ENCODE results near the gene CREBRF. TPM values are rescaled to one million over a fixed set of nuclear protein-coding genes. Genes with fewer than 3 reads are reported as not detected.

Gene CREBRF
- 11.5 and 33.0 TPM in 2 replicates for total RNA-seq (2011; cell fraction: chromatin; rRNA removed; ENCODE audit: low replicate concordance)
- total RNA-seq (2011; cell fraction: nucleolus; rRNA removed), result 7.8 and 10.5 TPM in 2 replicates
- total RNA-seq (2011; cell fraction: nucleoplasm; rRNA removed), result 14.4 and 25.6 TPM in 2 replicates
- total RNA-seq (2014; rRNA removed) (3.2 and 3.6 TPM in 2 replicates), total RNA-seq (2014; rRNA removed; fragmentation: Illumina TruSeq; extraction: Trizol) (4.5 and 6.1 TPM in 2 replicates), total RNA-seq (2015; rRNA removed; fragmentation: Illumina TruSeq; extraction: Trizol) (2.9 and 3.1 TPM in 2 replicates), total RNA-seq (2021) (3.8 TPM in 2 replicates), polyA plus RNA-seq (2011; rRNA removed) (4.7 and 4.9 TPM in 2 replicates), polyA plus RNA-seq (2014; fragmentation: Illumina TruSeq; extraction: Trizol) (2.4 and 4.8 TPM in 2 replicates), polyA plus RNA-seq (2014; fragmentation: Nextera tagmentation; extraction: Ambion mirVana) (1 to 10 TPM; 1.1 to 1.3 TPM), polyA plus RNA-seq (2014; rRNA removed) (2.0 and 2.8 TPM in 2 replicates), polyA minus RNA-seq (2011; rRNA and poly(A)+ RNA removed) (10.9 and 15.9 TPM in 2 replicates), Bru-seq, nascent RNA (percentile 52 among the genes with signal in this experiment), BruChase-seq, experiment 1, labeled RNA remaining after a 2-hour chase (percentile 58 among the genes with signal in this experiment), BruChase-seq, experiment 2, labeled RNA remaining after a 6-hour chase (percentile 60 among the genes with signal in this experiment)
- polyA plus RNA-seq (2011; cell fraction: cytosol; rRNA removed), result 0.85 and 1.8 TPM in 2 replicates
- 8.7 and 9.9 TPM in 2 replicates for polyA plus RNA-seq (2011; cell fraction: nucleus; rRNA removed)
- polyA plus RNA-seq (2012), result 2.0 and 5.1 TPM in 2 replicates
- polyA minus RNA-seq (2011; cell fraction: cytosol; rRNA and poly(A)+ RNA removed), result 4.4 and 4.5 TPM in 2 replicates
- 7.5 and 10.6 TPM in 2 replicates for polyA minus RNA-seq (2011; cell fraction: nucleus; rRNA and poly(A)+ RNA removed)
- long read RNA-seq, experiment 1, partial matches to known transcripts, result 1 of 4 reads
- long read RNA-seq, experiment 1, other reads (novel, unspliced or antisense), result 2 of 4 reads
- long read RNA-seq, experiment 2, partial matches to known transcripts, result 0 of 1 reads
- long read RNA-seq, experiment 2, other reads (novel, unspliced or antisense), result 0 of 1 reads
- long read RNA-seq, experiment 3, partial matches to known transcripts, result 1 of 5 reads
- long read RNA-seq, experiment 3, other reads (novel, unspliced or antisense), result 2 of 5 reads

- DNase-seq (ENCODE audit: extremely low read depth in 1 of 4, low spot score in 3 of 4) (peak; percentile 97 to 98 (median 98)), FAIRE-seq (peak; percentile 86), ATAC-seq (peak; percentile 87)
- Histone ChIP-seq H3K4me2 (ENCODE audit: insufficient read depth, low read length) (peak within 1 kb of the TSS; percentile 94), H3K4me3 (peak within 1 kb of the TSS; percentile 99), H3K4me1 (replicated peaks in 1 of 2; ENCODE audit: control insufficient read depth in 2 of 2, insufficient read depth in 2 of 2, low read length in 2 of 2) (peaks cover 10 to 12% of the 10 kb centered on the region in 2 experiments; a peak in 3 of 5 replicates), H3K9me3 (replicated peaks; ENCODE audit: control insufficient read depth, insufficient read depth, low read depth, low read length) (no peaks in the 10 kb centered on the region), H3K9me1 (ENCODE audit: control insufficient read depth, insufficient read depth, low read length) (no peaks in the 10 kb centered on the region), H3K36me3 (ENCODE audit: control insufficient read depth, insufficient read depth, low read length) (no peaks in the 10 kb centered on the region), H3K27me3 (ENCODE audit: control insufficient read depth in 2 of 2, insufficient read depth in 2 of 2, low read length in 2 of 2) (no peaks in the 10 kb centered on the region), H3K79me2 (ENCODE audit: control insufficient read depth, insufficient read depth, low read length) (peaks cover 17% of the 10 kb centered on the region), H3K9ac (ENCODE audit: insufficient read depth in 1 of 2, low read depth in 2 of 2, low read length in 2 of 2) (peak within 1 kb of the TSS; percentile 91 to 93), H4K20me1 (replicated peaks; ENCODE audit: control insufficient read depth, insufficient read depth, low read length) (no peaks in the 10 kb centered on the region), H3K27ac (ENCODE audit: extremely low read depth, low read depth, low read length) (peak within 1 kb of the TSS; percentile 96), H2AFZ (ENCODE audit: low read depth, low read length) (peak within 1 kb of the TSS; percentile 97)
- BruUV-seq (replicated peaks), result no TSS peak
- POLR2A ChIA-PET, result interaction anchor here (0.7 to 1.8 kb wide), 3 partner anchors 8 to 72 kb away, joined by 3 to 7 read pairs (median 4); partner anchors contain the start of gene ATP6V0E1
- in situ Hi-C loops (cut with MboI) (no loop called here), intact Hi-C loops (cut with micrococcal nuclease) (loop anchor here (2.0 kb wide), 2 partner anchors 35 to 71 kb away; no protein-coding TSS in a partner anchor)
- under 1% methylated on average over 52 of the region's 74 CpGs for WGBS (ENCODE audit: insufficient coverage, low coverage, missing lambda C conversion rate)
- CTCF ChIA-PET (ENCODE audit: low intra/inter-chr PET ratio), result no interaction called here
- peak; percentile 82 for TF ChIP-seq TAF9B (IDR thresholded peaks at IDR 0.05; ENCODE audit: partially characterized antibody)
- TF ChIP-seq ZNF511 (CRISPR knock-in tag; IDR thresholded peaks at IDR 0.05), result no peak
- peak; percentile 66 for TF ChIP-seq ZFX (CRISPR knock-in tag; IDR thresholded peaks at IDR 0.05)
- no peak for TF ChIP-seq FOXJ3 (CRISPR knock-in tag; IDR thresholded peaks at IDR 0.05)
- TF ChIP-seq EGR1 (conservative IDR thresholded peaks at IDR 0.05), result peak; percentile 99
- peak; percentile 55 for TF ChIP-seq MEIS2 (IDR thresholded peaks at IDR 0.05; ENCODE audit: partially characterized antibody)
- no peak for TF ChIP-seq ZSCAN32 (CRISPR knock-in tag; IDR thresholded peaks at IDR 0.05)
- TF ChIP-seq CXXC5 (CRISPR knock-in tag; IDR thresholded peaks at IDR 0.05), result peak; percentile 87
- TF ChIP-seq SMARCC2 (IDR thresholded peaks at IDR 0.05; ENCODE audit: low read depth), result no peak
- 0 out of 2 replicates have a peak, but pooled peaks have one; percentile 25 for TF ChIP-seq GMEB1 (CRISPR knock-in tag; IDR thresholded peaks at IDR 0.05)
- TF ChIP-seq NONO (IDR thresholded peaks at IDR 0.05; ENCODE audit: low read depth in 2 of 2, low read length in 1 of 2), result no peak
- no peak for TF ChIP-seq MCM3 (IDR thresholded peaks at IDR 0.05)
- TF ChIP-seq ZZZ3 (IDR thresholded peaks at IDR 0.05), result no peak
- no peak for TF ChIP-seq ZNF668 (CRISPR knock-in tag; IDR thresholded peaks at IDR 0.05)
Observed at GRCh38 chr5:173055983-173056782, at the start of gene CREBRF. Gene CREBRF, plus strand, starts transcription at chr5:173056352. Its CDS starts 24,424 bp downstream, at chr5:173080776.
